Effector memory CD4-positive, alpha-beta T cell (primary cell): ENCODE data around the gene AVPR2.

ENCODE experiments used
- DNase-seq, 3 donors: peaks; one replicate each; pipeline ENCODE4 v3.0.0-alpha.2; 2020
- H3K27ac ChIP-seq: 2 replicates; pipeline ENCODE4 v1.7.0; 2013; ENCODE audit warnings: mild to moderate bottlenecking, low read length, moderate library complexity; ENCODE audit not compliant: insufficient read depth, poor library complexity, severe bottlenecking
- H3K27me3 ChIP-seq: replicated peaks from 2 replicates; pipeline ENCODE4 v1.7.0; 2013; ENCODE audit warnings: mild to moderate bottlenecking, low read length; ENCODE audit not compliant: insufficient read depth, control insufficient read depth, poor library complexity, severe bottlenecking
- H3K36me3 ChIP-seq: 2 replicates; pipeline ENCODE4 v1.7.0; 2013; ENCODE audit warnings: mild to moderate bottlenecking, low read length, moderate library complexity; ENCODE audit not compliant: control insufficient read depth, insufficient read depth
- H3K4me1 ChIP-seq: 2 replicates; pipeline ENCODE4 v1.7.0; 2013; ENCODE audit warnings: low read length, mild to moderate bottlenecking; ENCODE audit not compliant: control insufficient read depth, insufficient read depth, poor library complexity, severe bottlenecking
- H3K4me3 ChIP-seq: 2 replicates; pipeline ENCODE4 v1.7.0; 2013; ENCODE audit warnings: low read length, low read depth, mild to moderate bottlenecking; ENCODE audit not compliant: insufficient read depth, poor library complexity, severe bottlenecking
- H3K9me3 ChIP-seq: 2 replicates; pipeline ENCODE4 v1.7.0; 2013; ENCODE audit warnings: mild to moderate bottlenecking, low read length, moderate library complexity; ENCODE audit not compliant: control insufficient read depth

AVPR2 gene

GRCh38 chrX:153902385-153902784, 2.1 kb upstream of the AVPR2 start:
- peaks cover 29% of the 10 kb centered on the region for H3K4me1 ChIP-seq
- no peak for DNase-seq
- H3K9me3 ChIP-seq: no peaks in the 10 kb centered on the region
- H3K36me3 ChIP-seq: no peaks in the 10 kb centered on the region
- no peak overlapping the region for H3K4me3 ChIP-seq
- no peaks in the 10 kb centered on the region for H3K27me3 ChIP-seq
- H3K27ac ChIP-seq: no peak overlapping the region

- Histone ChIP-seq H3K36me3 (no peaks in the 10 kb centered on the region), H3K4me1 (peaks cover 29% of the 10 kb centered on the region), H3K4me3 (no peak overlapping the region), H3K27ac (no peak overlapping the region), H3K9me3 (no peaks in the 10 kb centered on the region), H3K27me3 (no peaks in the 10 kb centered on the region)
- no peak for DNase-seq
These were observed 1.1 kb upstream of the AVPR2 start for GRCh38 chrX:153903238-153903980.

- Histone ChIP-seq H3K4me3 (no peak overlapping the region), H3K9me3 (no peaks in the 10 kb centered on the region), H3K27me3 (no peaks in the 10 kb centered on the region), H3K27ac (no peak overlapping the region), H3K4me1 (peaks cover 27% of the 10 kb centered on the region), H3K36me3 (peaks cover 14% of the 10 kb centered on the region)
- no peak for DNase-seq
These were observed 1.1 kb downstream of the AVPR2 start for GRCh38 chrX:153905481-153906095.

GRCh38 chrX:153906126-153906917, 1.8 kb downstream of the AVPR2 start:
- H3K27me3 ChIP-seq: no peaks in the 10 kb centered on the region
- peaks cover 21% of the 10 kb centered on the region for H3K4me1 ChIP-seq
- no peak overlapping the region for H3K27ac ChIP-seq
- no peaks in the 10 kb centered on the region for H3K9me3 ChIP-seq
- H3K36me3 ChIP-seq: peaks cover 14% of the 10 kb centered on the region
- DNase-seq: no peak
- no peak overlapping the region for H3K4me3 ChIP-seq

- peaks cover 12% of the 10 kb centered on the region for H3K4me1 ChIP-seq
- DNase-seq: no peak
- peaks cover 17% of the 10 kb centered on the region for H3K36me3 ChIP-seq
- no peak overlapping the region for H3K27ac ChIP-seq
- no peaks in the 10 kb centered on the region for H3K9me3 ChIP-seq
- H3K4me3 ChIP-seq: no peak overlapping the region
- H3K27me3 ChIP-seq: no peaks in the 10 kb centered on the region
These were observed 3.0 kb downstream of the AVPR2 start for GRCh38 chrX:153907456-153907855.

- Histone ChIP-seq H3K36me3 (peaks cover 25% of the 10 kb centered on the region), H3K27ac (no peak overlapping the region), H3K4me3 (no peak overlapping the region), H3K4me1 (peaks cover 12% of the 10 kb centered on the region), H3K27me3 (no peaks in the 10 kb centered on the region), H3K9me3 (no peaks in the 10 kb centered on the region)
- no peak for DNase-seq
These were observed 3.9 kb downstream of the AVPR2 start for GRCh38 chrX:153908219-153908860.

- Histone ChIP-seq H3K27me3 (no peaks in the 10 kb centered on the region), H3K27ac (no peak overlapping the region), H3K9me3 (no peaks in the 10 kb centered on the region), H3K4me3 (no peak overlapping the region), H3K36me3 (peaks cover 33% of the 10 kb centered on the region), H3K4me1 (peaks cover 5% of the 10 kb centered on the region)
- DNase-seq: no peak
These were observed 4.8 kb downstream of the AVPR2 start for GRCh38 chrX:153909024-153909979.

- no peak for DNase-seq
- H3K9me3 ChIP-seq: no peaks in the 10 kb centered on the region
- peaks cover 33% of the 10 kb centered on the region for H3K36me3 ChIP-seq
- no peaks in the 10 kb centered on the region for H3K4me1 ChIP-seq
- no peaks in the 10 kb centered on the region for H3K27me3 ChIP-seq
- H3K27ac ChIP-seq: no peak overlapping the region
- no peak overlapping the region for H3K4me3 ChIP-seq
These were observed 5.5 kb downstream of the AVPR2 start for GRCh38 chrX:153909980-153910360.

GRCh38 chrX:153910446-153910845, 6.0 kb downstream of the AVPR2 start:
- no peak overlapping the region for H3K27ac ChIP-seq

More at GRCh38 chrX:153910446-153910845, 6.0 kb downstream of the AVPR2 start:
- peaks cover 33% of the 10 kb centered on the region for H3K36me3 ChIP-seq
- DNase-seq: no peak
- H3K9me3 ChIP-seq: no peaks in the 10 kb centered on the region
- no peaks in the 10 kb centered on the region for H3K4me1 ChIP-seq
- H3K27me3 ChIP-seq: no peaks in the 10 kb centered on the region
- H3K4me3 ChIP-seq: no peak overlapping the region
